HG03439 (cell line): ENCODE results near the gene FTCD.

Source experiments
- ATAC-seq: cut with Tn5 transposase; IDR thresholded peaks from one replicate; pipeline ENCODE4 v1.9.1; 2021; ENCODE audit warnings: mild to moderate bottlenecking, moderate library complexity; ENCODE audit not compliant: unreplicated experiment

FTCD gene

DNA sequence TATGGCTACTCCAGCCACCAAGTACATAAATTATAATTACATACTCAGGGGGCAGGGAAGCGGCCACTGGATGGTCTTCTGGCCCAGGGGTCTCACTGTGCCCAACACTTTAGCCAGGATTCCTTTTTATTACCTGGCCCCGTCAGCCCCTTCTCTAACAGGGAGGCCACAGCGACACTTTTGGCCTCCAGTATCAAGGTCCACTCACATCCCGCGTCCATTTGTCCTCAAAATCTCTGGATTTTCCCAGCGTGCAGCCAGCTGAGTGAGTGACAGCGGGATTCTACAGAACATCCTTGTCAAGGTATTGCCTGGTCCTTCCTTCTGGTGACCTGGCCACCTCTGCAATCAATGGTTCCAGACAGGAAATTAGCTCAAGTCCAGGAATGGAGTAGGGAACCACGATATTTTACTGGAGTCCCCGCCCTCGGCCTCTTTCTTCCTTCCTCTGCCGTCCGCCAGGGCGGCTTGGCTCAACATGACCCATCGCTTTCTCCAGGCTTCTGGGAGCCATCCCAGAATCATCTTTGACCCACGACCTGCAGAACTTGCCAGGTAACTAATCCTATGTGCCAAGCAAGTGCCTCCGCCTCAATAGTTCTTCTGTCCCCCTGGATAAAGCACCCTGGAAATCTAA is 60.2 kb downstream of the FTCD start:
- ATAC-seq, result no peak

- no peak for ATAC-seq
These were observed 60.8 kb downstream of the FTCD start for GRCh38 chr21:46094401-46095082.

DNA sequence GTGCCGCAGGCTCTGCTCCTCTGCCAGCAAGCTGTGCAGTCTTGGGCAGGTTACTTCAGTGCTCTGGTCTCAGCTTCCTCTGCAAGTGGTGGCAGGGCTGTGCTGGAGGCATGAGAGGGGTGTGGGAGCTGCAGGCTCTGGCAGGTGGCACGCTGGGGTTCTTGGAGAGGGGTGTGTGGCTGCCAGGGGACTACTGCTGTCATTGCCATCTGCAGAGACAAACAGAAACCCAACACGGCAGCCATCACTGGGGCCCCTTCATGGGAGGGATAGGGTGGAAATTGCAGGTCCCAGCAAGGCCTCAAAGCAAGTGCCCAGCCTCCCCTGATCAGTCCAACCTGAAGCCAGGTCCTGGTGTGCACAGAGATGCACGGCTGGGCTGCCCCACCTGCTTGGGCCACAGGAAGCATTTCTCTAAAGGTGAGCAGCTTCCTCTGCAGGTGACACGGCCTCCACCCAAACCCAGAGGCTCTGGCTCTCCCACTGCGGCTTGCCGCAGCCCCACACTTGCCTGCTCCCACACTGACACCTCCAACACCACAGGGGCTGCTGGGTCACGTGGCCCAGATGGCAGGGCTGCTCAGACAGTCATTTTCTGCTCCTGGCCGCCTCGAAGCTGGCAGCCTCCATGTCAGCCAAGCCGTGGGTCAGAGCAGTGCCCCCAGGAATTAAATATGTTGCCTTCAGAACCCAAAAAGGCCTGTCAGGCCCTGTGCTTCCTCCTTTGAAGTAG is 61.5 kb downstream of the FTCD start:
- no peak for ATAC-seq

DNA sequence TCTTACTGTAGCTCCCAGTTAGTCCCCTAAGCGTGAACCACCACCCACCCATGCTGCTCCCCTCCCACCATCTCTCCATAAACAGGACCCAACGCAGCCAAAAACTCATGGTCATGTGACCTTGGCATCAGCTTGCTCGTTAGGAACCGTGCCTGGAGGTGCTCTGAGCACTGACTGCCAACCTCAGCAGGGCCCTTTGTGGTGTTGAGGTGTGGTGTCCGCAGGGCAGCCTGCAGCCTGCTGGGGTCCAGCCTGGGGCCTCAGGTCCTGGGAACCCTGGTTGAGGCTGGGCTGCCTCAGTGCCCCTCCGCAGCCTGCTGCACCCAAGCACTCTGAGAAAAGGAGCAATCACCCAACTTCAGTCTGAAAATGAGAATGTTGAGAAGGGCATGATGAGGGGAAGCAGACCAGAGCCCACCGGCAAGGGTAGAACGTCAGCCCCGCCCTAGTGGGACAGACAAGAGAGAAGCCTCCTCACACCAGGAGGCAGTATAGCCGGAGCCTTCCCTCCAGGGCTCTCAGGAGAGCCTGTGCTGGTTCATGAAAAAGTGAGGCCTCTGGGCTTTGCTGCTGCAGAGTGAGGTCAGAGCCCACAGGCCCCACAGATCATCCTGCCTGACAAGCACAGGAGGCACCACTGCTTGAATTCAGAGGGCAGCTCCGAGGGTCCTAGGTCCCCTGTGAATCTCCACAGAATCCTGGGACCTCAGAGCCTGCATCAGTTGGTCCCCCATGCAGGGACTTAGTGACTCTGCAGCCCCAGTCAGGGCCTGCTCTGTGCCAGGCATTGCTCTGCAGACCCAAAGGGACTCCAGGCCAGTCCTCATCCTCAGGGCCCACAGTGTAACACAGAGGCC is 62.3 kb downstream of the FTCD start:
- ATAC-seq, result no peak

GRCh38 chr21:46092026-46092764 is 63.2 kb downstream of the FTCD start:
- ATAC-seq, result no peak

- ATAC-seq, result no peak
These were observed 63.8 kb downstream of the FTCD start for GRCh38 chr21:46091631-46092025.

DNA sequence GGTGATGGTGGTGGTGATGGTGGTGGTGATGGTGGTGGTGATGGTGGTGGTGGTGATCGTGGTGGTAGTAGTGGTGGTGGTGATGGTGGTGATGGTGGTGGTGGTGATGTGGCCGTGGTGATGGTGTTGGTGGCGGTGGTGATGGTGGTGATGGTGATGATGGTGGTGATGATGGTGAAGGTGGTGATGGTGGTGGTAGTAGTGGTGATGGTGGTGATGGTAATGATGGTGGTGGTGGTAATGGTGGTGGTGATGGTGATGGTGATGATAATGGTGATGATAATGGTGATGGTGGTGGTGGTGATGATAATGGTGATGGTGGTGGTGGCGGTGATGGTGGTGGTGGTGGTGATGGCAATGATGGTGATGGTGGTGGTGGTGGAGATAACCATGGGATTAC is 64.3 kb downstream of the FTCD start:
- ATAC-seq, result no peak

DNA sequence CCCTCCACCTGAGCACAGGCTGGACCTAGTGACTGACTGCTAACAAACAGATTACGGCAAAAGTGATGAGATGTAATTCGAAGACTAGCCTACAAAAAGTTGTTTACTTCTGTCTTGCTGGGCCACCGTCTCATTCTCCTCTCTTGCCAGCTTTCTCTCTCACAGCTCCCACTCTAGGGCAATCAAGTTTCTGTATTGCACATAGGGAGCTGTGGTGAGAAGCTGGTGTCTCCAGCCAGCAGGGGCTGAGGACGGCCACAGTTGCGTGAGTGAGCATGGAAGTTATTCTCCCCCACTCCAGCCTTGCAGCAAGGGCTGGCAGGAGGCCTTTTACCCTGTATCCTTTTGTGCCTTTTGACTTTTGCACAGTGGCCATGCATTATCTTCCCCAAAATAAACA is 66.1 kb downstream of the FTCD start:
- no peak for ATAC-seq

DNA sequence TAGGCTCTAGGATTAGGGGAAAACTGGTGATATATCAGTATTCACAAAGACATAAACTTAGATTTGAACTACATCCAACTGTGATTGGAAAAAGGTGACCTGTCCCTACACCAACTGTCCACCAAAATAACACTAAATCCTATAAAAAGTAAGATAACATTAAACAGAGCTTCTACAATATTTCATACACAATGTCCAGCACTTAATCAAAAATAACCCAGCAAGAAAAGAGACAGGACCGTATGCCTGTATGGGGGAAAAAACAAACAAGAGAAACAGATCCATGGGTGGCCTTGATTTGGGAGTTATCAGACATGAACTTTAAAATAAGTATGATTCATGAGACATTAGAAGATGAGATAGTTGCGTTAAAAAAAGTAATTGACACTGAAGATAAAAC is 67.2 kb downstream of the FTCD start:
- no peak for ATAC-seq

DNA sequence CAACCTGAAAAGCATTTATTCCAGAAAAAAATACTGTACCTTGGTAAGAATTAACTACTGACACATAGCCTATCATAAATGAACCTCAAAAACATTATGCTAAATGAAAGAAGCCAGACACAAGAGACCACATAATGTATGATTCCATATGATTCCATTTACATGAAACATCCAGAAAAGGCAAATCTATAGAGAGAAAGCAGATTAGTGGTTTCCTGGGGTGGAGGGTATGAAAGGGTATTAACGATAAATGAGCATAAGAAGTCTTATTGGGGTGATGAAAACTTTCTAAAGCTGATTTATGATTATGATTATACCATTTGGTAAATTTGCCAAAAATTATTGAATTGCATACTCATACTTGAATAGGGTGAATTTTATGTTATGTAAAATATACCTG is 67.7 kb downstream of the FTCD start:
- ATAC-seq, result no peak
